NCI-H2196 treated with DMSO at 0.1 percent for 48 hours (cell line): ENCODE measurements around the gene SLC28A2.

Source experiments
- DNase-seq: peaks from one replicate; lab custom pipeline; 2025; ENCODE audit not compliant: unreplicated experiment; lab: John Stamatoyannopoulos, UW

SLC28A2 gene

GRCh38 chr15:45320581-45321205, 68.7 kb downstream of the SLC28A2 start:
- no peak for DNase-seq

DNA sequence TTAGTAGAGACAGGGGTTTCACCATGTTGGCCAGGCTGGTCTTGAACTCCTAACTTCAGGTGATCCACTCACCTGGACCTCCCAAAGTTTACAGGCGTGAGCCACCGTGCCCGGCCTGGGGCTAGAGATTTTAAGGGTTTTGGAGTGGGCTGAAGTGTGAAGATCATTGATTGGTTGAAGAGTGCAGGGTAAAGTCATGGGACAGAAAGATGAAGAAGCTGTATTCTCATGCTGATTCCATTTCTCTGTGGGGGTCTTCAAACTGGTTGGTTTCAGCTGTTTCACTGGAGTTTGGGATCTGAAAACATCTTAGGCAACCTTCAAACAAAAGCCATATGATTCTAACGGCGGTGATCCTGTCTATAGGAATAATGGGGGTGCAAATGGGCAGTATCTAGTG, 74.2 kb downstream of the SLC28A2 start:
- no peak for DNase-seq

GRCh38 chr15:45326741-45327140, 74.7 kb downstream of the SLC28A2 start:
- no peak for DNase-seq
